GM12878 (cell line): Measurements from ENCODE around the gene USH1G.
A peak's percentile ranks its signal among the peaks of the same experiment; 100 is the strongest.

Source experiments
- EP300 ChIP-seq, 2 experiments: fragments of 150-350 bp in 1 of 2; IDR thresholded peaks; 2 replicates each; pipeline ENCODE4 v1.6.1; 2011 to 2012; ENCODE audit warnings: low read depth in 2 of 2, low read length in 2 of 2, borderline replicate concordance in 1 of 2, improper control_type of control experiment in 1 of 2, inconsistent platforms in 1 of 2; ENCODE audit not compliant: control insufficient read depth in 1 of 2
- EZH2 ChIP-seq: IDR thresholded peaks from 2 replicates; pipeline ENCODE4 v1.6.1; 2012; ENCODE audit warnings: low read depth, mild to moderate bottlenecking, control low read depth, inconsistent platforms, low read length, borderline replicate concordance; ENCODE audit not compliant: control insufficient read depth
- FOS ChIP-seq: IDR thresholded peaks from 3 replicates; pipeline ENCODE4 v1.6.1; 2011; ENCODE audit warnings: borderline replicate concordance; ENCODE audit not compliant: insufficient read length; ENCODE audit errors: extremely low read depth
- PAX5 ChIP-seq: IDR thresholded peaks from 2 replicates; pipeline ENCODE4 v1.6.1; 2011; ENCODE audit warnings: low read depth, low read length, borderline replicate concordance
- POLR2A ChIP-seq: IDR thresholded peaks from 2 replicates; pipeline ENCODE4 v1.6.1; 2011; ENCODE audit warnings: low read depth, mild to moderate bottlenecking, low read length
- POLR2AphosphoS2 ChIP-seq: IDR thresholded peaks from 2 replicates; pipeline ENCODE4 v1.6.1; 2011; ENCODE audit warnings: low read depth, mild to moderate bottlenecking, low read length, improper control_type of control experiment, moderate library complexity
- POLR2AphosphoS5 ChIP-seq: IDR thresholded peaks from 2 replicates; pipeline ENCODE4 v1.6.1; 2011; ENCODE audit warnings: mild to moderate bottlenecking, low read length, inconsistent platforms
- RCOR1 ChIP-seq: conservative IDR thresholded peaks from 2 replicates; pipeline ENCODE4 v1.6.1; 2012; ENCODE audit warnings: low read depth, low read length, improper control_type of control experiment
- RELA ChIP-seq: fragments of 450-650 bp; IDR thresholded peaks from 2 replicates; pipeline ENCODE4 v1.8.0; 2014; ENCODE audit warnings: borderline replicate concordance; ENCODE audit not compliant: partially characterized antibody
- SIN3A ChIP-seq: IDR thresholded peaks from 2 replicates; pipeline ENCODE4 v1.6.1; 2012; ENCODE audit warnings: low read depth, low read length, improper control_type of control experiment
- SREBF1 ChIP-seq: IDR thresholded peaks from 2 replicates; pipeline ENCODE4 v1.6.1; 2012; ENCODE audit warnings: mild to moderate bottlenecking, low read length
- TF ChIP-seq, protein P1 (sequence below): IDR thresholded peaks from 2 replicates; pipeline ENCODE4 v1.6.1; 2011; ENCODE audit warnings: borderline replicate concordance, low read depth, mild to moderate bottlenecking, moderate library complexity, mixed read lengths, low read length; ENCODE audit not compliant: insufficient read depth; ENCODE audit errors: extremely low read length
- TF ChIP-seq, protein P2 (sequence below): IDR thresholded peaks from 2 replicates; pipeline ENCODE4 v1.6.1; 2012; ENCODE audit warnings: low read length, inconsistent platforms
- TF ChIP-seq, protein P3 (sequence below), 3 experiments: IDR thresholded peaks in 2 of 3; conservative IDR thresholded peaks in 1 of 3; 2 replicates each; pipeline ENCODE4 v1.5.1; 2011; ENCODE audit warnings: low read depth in 3 of 3, low read length in 3 of 3, mild to moderate bottlenecking in 3 of 3, control low read depth in 2 of 3, moderate library complexity in 2 of 3, inconsistent platforms in 1 of 3, mixed read lengths in 1 of 3; ENCODE audit not compliant: control insufficient read depth in 2 of 3, insufficient read depth in 1 of 3; ENCODE audit errors: extremely low read depth in 1 of 3

DNA sequence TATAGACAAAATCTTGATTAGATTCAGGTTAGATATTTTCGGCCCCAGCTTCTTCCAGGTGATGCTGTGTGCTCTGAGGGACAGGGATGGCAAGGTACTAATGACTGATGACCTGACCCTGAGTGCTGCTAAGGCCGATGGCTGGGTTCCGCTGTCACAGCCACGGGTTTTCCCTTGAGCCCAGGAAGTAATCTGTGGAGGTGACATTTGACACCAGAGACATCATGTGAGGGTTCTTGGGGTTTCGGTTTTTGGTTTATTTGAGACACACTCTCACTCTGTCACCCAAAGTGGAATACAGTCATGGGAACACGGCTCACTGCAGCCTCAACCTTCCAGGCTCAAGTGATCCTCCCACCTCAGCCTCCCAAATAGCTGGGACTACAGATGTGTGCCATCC is 22.5 kb upstream of the USH1G start:
- TF ChIP-seq SREBF1: no peak
- peak; percentile 43 for TF ChIP-seq RELA
- TF ChIP-seq, protein P1, sequence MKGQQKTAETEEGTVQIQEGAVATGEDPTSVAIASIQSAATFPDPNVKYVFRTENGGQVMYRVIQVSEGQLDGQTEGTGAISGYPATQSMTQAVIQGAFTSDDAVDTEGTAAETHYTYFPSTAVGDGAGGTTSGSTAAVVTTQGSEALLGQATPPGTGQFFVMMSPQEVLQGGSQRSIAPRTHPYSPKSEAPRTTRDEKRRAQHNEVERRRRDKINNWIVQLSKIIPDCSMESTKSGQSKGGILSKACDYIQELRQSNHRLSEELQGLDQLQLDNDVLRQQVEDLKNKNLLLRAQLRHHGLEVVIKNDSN: peak; percentile 44
- peak; percentile 52; the same call in 1 of the 2 replicates for TF ChIP-seq POLR2A
- 0 out of 2 replicates have a peak, but pooled peaks have one; percentile 31 for TF ChIP-seq POLR2AphosphoS5
- TF ChIP-seq RCOR1: no peak
- no peak for TF ChIP-seq SIN3A
- TF ChIP-seq, protein P2, sequence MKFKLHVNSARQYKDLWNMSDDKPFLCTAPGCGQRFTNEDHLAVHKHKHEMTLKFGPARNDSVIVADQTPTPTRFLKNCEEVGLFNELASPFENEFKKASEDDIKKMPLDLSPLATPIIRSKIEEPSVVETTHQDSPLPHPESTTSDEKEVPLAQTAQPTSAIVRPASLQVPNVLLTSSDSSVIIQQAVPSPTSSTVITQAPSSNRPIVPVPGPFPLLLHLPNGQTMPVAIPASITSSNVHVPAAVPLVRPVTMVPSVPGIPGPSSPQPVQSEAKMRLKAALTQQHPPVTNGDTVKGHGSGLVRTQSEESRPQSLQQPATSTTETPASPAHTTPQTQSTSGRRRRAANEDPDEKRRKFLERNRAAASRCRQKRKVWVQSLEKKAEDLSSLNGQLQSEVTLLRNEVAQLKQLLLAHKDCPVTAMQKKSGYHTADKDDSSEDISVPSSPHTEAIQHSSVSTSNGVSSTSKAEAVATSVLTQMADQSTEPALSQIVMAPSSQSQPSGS: no peak
- no peak for TF ChIP-seq EZH2
- peak; percentile 59; the same call in 1 of the 2 replicates for TF ChIP-seq PAX5
- TF ChIP-seq EP300 (IDR thresholded peaks at IDR 0.05; ENCODE audit: borderline replicate concordance in 1 of 2, control insufficient read depth in 1 of 2, low read depth in 2 of 2, low read length in 2 of 2): no peak
- TF ChIP-seq POLR2AphosphoS2: no peak
- no peak for TF ChIP-seq FOS
- TF ChIP-seq, protein P3, sequence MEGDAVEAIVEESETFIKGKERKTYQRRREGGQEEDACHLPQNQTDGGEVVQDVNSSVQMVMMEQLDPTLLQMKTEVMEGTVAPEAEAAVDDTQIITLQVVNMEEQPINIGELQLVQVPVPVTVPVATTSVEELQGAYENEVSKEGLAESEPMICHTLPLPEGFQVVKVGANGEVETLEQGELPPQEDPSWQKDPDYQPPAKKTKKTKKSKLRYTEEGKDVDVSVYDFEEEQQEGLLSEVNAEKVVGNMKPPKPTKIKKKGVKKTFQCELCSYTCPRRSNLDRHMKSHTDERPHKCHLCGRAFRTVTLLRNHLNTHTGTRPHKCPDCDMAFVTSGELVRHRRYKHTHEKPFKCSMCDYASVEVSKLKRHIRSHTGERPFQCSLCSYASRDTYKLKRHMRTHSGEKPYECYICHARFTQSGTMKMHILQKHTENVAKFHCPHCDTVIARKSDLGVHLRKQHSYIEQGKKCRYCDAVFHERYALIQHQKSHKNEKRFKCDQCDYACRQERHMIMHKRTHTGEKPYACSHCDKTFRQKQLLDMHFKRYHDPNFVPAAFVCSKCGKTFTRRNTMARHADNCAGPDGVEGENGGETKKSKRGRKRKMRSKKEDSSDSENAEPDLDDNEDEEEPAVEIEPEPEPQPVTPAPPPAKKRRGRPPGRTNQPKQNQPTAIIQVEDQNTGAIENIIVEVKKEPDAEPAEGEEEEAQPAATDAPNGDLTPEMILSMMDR (IDR thresholded peaks at IDR 0.05 in 2 of 3, conservative IDR thresholded peaks at IDR 0.05 in 1 of 3; ENCODE audit: control insufficient read depth in 2 of 3, extremely low read depth in 1 of 3, insufficient read depth in 1 of 3, low read depth in 3 of 3, low read length in 3 of 3): no peak
